GM21528 (cell line): Measurements from ENCODE around the gene EXTL2.
A peak's percentile ranks its signal among the peaks of the same experiment; 100 is the strongest.
"Not testable (repeated sequence)": the region's sequence is repeated elsewhere in the genome, so short reads cannot be mapped to it uniquely, and the experiment has no call there.

Experiments used
- ATAC-seq: cut with Tn5 transposase; IDR thresholded peaks from one replicate; pipeline ENCODE4 v1.9.1; 2021; ENCODE audit warnings: mild to moderate bottlenecking, moderate library complexity; ENCODE audit not compliant: unreplicated experiment, low FRiP score

The EXTL2 gene

DNA sequence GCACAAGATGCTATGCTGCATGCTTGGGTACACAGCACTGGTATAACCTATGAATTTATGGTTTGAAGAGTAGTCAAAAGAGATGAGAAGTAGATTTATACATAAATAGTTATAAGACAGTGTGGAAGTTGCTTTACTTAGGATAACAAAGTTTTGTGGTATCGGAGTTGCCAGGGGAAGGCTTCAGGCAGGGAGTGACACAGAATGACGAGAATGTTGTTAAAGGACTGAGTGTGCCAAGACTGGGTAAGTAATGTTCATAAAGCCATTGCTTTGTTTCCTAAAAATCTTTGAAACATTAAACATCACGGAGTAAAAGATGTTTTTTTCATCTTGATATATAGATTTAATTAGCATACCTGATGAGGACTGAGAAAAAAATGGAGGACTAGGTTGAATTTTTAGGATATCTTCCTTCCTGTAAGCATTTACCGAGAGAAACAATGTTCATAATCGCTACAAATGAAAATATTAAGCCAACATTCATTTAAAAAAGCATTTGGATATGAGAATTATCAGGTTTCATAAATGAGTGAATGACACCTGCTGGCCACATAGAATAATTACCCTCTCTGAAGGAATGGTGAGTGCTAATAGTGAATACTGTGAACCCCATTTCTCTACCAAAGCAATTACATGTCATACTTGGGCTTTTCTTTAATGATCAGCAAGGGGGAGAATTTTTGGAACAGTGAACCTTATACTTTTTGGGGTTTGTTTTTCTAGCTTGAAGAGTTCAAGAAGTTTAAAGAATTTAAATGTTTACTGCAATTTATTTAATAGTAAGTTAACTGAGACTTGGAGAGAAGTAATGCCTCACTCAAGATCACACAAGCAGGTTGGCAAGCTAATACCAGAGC, 28.4 kb downstream of the EXTL2 start:
- ATAC-seq, result peak; percentile 53

DNA sequence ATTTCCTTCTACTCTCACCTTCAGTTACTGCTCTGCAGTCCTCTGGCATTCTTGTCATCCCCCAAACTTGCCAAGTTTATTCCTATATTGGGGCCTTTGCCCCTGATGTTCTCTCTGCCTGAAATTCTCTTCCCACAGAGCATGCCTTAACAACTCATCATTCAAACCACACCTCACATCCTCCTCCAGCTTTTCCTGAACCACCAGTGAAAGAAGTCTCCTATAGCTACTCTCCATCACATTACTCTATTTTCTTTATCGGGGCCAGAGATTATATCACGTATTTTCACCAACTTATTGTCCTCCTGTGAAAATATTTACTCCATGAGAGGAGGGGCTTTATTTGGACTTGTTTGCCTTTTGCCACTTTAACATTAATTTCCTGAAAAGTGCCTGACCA, 32.1 kb downstream of the EXTL2 start:
- ATAC-seq, result no peak

DNA sequence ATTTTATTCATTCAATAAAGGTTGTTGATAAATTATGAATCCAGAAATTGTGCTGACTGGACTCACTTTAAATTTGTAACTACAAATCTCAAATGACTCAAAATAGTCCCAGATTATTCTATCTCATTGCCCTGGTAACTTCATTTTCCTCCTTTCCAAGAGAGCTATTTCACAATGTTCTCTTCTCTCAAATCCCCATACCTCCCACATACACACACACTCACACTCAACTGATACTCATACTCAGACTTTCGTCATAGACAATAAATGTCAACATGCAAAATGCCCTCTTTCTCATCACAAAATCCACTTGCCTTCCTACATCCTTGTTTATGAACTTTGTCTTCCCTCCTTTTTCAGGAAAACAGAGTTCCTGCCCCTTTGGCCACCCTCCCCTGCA, 33.3 kb downstream of the EXTL2 start:
- ATAC-seq, result no peak

DNA sequence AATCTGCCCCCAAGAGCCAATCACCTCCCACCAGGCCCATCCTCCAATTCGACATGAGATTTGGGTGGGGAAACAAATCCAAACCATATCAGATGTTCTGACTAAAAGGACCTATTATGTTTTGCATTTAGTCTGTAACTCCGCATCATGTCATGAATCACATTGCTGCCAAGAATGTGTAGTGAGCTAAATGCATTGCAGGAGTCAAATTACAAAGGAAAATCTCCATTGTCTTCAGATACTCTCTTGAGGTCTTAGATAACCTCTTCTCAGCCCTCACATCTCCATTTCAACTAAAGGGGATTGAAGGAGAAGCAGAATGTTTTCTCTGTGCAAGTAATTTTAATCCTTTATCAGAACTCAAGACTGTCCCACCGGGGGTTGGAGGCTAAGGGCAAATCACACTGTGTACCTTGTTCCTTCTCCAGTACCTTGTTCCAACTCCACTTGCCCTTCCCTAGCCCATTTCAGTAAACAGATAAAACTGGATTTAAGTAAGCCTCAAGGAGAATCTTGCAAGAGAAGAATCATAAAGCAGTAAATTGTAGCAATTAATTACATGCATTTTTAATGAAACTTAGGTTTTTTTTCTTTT, 34.1 kb downstream of the EXTL2 start:
- ATAC-seq, result no peak

DNA sequence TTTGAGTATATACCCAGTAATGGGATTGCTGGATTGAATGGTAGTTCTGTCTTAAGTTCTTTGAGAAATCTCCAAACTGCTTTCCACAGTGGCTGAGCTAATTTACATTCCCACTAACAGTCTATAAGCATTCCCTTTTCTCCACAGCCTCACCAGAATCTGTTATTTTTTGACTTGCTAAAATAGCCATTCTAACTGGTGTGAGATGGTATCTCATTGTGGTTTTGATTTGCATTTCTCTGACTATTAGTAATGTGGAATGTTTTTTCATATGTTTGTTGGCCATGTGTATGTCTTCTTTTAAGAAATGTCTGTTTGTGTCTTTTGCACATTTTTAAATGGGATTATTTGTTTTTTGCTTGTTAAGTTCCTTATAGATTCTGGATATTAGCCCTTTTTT, 39.5 kb downstream of the EXTL2 start:
- not testable (repeated sequence) for ATAC-seq

DNA sequence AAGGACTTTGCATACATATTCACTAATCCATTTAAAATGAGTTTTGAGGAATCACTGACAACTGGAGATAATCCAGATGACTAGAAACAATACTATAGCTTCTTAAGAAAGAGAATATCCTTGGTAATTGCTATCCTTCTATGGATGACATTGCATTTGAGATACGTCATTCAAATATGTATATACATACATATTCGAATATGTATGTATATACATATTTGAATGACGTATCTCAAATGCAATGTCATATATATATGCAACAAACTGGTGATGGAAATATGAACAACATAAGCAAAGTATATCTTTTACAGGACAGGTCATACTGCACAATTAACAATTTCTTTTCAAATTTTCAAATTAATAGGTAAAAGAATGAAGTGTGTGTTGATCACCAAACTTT, 41.7 kb downstream of the EXTL2 start:
- ATAC-seq, result no peak

DNA sequence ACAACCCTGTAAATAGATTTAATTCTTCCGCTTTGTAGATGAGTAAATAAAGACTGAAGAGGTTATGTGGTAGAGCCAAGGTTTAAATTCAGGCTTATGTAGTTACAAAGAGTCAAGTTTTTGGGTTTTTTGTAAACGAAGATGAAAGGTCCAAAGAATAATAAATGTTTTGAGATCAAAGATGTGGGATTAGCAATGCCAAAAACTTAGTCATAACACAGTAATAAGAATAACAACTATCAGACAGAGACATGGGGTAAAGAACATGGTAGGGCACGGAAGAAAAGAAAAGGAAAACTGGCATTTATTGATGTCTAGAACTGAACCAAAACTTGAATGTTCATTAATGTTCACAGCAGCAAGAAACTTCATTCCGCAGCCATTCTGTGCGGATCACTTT, 42.9 kb downstream of the EXTL2 start:
- no peak for ATAC-seq

DNA sequence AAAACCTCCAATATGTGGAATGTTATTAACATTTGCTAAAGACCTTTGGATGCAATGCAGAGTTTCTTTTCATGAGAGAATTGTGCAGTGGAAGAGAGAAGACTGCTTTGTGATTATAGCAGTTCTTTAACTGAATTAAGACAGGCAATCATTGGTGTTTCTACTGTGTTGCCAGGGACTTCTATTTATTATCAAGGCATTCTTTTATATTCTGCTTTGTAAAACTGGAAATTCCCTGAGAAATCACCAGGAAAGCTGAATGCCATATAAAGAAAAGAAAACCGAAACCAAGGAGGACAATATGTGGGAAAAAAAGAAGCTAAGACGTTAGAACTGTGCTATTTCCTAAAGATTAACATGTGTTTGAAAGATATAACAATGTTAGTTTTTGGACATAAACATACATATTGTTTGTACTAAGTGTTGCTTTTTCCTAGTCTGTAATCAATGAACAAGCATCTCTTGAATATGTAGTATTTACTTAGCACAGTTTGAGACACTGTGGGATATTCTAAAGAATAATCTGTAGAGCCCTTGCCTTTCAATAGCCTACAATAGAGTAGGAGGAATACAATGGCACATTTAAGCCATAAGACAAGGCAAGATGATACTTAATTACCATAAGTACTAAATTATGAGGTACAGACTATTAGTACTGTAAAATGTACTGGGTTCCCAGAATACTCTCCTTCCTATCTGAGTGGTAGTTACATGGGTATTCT, 47.1 kb downstream of the EXTL2 start:
- ATAC-seq, result no peak

DNA sequence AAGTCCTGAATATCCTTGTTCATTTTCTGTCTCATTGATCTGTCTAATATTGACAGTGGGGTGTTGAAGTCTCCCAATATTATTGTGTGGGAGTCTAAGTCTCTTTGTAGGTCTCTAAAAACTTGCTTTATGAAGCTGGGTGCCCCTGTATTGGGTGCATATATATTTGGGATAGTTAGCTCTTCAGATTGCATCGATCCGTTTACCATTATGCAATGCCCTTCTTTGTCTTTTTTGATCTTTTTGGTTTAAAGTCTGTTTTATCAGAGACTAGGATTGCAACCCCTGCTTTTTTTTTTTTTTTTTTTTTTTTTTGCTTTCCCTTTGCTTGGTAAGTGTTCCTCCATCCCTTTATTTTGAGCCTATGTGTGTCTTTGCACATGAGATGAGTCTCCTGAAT, 51.5 kb downstream of the EXTL2 start:
- ATAC-seq, result not testable (repeated sequence)

DNA sequence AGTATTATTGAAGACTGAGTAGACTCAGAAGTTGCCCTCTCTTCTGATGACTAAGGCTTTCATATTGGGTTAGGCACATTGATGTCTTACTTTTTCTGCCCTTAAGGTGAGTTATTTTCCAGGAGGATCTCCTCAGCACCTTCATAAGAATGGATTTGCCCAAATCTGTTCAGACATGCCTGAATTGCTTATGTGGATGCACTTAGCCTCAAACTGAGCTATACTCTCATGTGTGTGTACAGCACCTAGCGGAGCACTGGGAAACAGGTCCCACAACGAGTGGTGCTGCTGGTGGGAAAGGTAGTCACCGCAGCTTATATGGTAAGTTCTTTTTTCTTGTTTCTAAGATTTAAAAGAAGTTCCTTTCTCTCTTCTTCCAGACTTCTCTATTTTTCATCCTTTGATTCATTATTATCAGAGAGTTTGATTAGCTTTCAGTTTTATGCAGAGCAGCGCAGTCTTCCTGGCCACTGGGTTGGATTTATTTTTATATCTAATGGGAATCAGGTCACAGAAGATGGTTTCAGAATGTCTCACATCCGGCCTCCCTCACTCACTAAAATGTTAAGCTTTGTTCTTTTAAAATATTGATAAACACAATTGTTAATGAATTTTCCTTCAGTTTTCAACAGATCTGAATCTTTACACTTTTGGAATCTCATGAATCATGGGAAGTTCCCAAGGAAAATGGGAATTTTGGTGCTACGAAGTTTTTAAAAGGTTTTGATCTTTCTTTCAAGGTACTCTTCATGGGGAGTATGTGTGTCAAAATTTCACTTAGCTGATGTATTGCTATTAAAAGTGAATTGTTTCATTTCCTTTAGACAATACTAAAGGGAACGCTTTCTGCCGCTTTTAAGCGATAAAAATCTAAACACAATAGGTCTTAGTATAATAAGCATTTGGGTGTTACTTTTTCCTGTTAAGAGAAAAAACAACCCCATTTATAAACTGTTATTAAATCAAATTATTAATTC, 58.5 kb downstream of the EXTL2 start:
- no peak for ATAC-seq

DNA sequence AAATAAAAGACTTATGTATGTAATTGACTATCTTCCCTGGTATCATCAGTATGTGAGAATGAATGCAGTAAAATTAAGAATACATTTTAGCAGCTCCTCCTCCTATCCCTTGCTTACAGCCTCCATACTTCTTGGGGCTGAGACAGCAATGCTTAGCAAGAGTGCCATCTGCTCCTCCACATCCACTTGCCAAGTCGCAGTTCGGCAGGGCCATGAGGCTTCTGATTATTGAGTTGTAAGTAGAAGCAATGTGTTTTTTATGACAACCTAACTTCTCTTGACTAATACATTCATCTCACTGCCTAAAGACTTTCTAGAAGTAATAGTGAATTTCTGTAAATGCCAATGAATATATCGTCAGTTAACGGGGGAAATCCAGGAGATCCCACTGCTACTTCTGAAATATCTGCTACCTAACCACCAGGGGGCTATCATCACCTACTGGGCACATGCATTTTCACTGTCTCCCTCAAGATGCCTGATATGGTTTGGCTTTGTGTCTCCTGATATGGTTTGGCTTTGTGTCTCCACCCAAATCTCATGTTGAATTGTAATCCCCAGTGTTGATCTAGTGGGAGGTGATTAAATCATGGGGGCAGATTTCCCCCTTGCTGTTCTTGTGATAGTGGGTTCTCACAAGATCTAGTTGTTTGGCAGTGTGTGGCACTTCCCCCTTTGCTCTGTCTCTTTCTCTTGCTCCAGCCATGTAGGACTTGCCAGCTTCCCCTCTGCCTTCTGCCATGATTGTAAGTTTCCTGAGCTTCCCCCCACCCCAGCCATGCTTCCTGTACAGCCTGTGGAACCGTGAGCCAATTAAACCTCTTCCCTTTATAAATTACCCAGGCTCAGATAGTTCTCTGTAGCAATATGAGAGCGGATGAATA, 59.6 kb downstream of the EXTL2 start:
- ATAC-seq, result peak; percentile 66

DNA sequence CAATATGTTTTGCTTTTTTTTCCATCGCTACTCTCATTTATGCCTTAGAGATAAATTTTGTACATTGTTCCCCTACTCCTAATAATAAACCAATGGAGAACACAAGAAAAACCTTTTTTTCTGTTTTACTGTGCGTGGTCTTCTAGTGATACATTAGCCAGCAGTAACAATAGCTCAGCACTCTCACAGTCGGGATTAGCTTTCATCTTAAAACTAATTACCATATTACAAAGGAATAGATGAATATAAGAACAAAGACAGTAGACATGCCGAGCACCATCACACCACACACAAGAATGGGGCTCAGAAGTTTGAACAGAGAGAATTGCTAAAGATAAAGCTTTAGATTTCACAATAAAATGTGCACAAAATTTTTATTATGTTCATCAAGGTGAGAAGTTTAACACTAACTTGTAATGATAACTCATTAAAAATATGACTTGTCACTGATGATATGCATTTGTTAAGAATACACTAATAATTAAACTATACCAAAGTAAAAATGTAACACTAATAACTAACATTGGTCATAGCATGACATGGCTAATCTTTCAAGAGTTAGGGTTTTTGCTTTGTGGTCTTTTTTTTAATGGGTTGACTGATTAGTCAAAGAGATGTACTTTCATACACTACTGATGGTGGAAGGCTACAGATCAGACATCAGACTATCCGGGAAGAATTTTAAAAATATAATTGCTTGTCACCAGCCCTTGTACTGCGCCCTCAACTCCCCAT, 61.8 kb downstream of the EXTL2 start:
- ATAC-seq, result no peak

DNA sequence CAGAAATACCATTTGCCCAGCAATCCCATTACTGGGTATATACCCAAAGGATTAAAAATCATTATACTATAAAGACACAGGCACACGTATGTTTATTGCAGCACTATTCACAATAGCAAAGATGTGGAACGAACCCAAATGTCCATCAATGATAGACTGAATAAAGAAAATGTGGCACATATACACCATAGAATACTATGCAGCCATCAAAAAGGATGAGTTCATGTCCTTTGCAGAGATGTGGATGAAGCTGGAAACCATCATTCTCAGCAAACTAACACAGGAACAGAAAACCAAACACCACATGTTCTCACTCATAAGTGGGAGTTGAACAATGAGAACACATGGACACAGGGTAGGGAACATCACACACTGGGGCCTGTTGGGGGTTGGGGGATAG, 69.0 kb downstream of the EXTL2 start:
- ATAC-seq, result not testable (repeated sequence)
